Activated CD4-positive, alpha-beta memory T cell treated with anti-CD3 and anti-CD28 coated beads, Interleukin-2, amount 10 ng/mL, durations not matched to agents 7 days and 5 days (primary cell): ENCODE data around the gene MED15. TPM values are rescaled to one million over a fixed set of nuclear protein-coding genes. Genes with fewer than 3 reads are reported as not detected.
A peak's percentile ranks its signal among the peaks of the same experiment; 100 is the strongest.

ENCODE experiments used
- CTCF ChIA-PET: fragments of 350-600 bp; sonication (Branson Sonifier 250); formaldehyde crosslinking; loops from one replicate; lab custom pipeline; 2021; ENCODE audit warnings: antibody characterized with exemption, inconsistent platforms; lab: Charles Lee
- POLR2A ChIA-PET: fragments of 350-600 bp; sonication (Branson Sonifier 250); formaldehyde crosslinking; loops from one replicate; lab custom pipeline; 2021; ENCODE audit warnings: antibody characterized with exemption; lab: Charles Lee
- DNase-seq: peaks from one replicate; pipeline ENCODE4 v3.0.0-alpha.2; 2020
- H3K27ac Mint-ChIP-seq: one replicate; pipeline ENCODE4 v1.8.0; 2021; ENCODE audit warnings: mild to moderate bottlenecking, mixed read lengths
- H3K27me3 Mint-ChIP-seq: one replicate; pipeline ENCODE4 v1.8.0; 2021; ENCODE audit warnings: mixed read lengths
- H3K36me3 Mint-ChIP-seq: one replicate; pipeline ENCODE4 v1.8.0; 2021; ENCODE audit warnings: low read depth, mixed read lengths
- H3K4me1 Mint-ChIP-seq: one replicate; pipeline ENCODE4 v1.8.0; 2021; ENCODE audit warnings: mixed read lengths
- H3K4me3 Mint-ChIP-seq: one replicate; pipeline ENCODE4 v1.8.0; 2021; ENCODE audit warnings: mild to moderate bottlenecking, mixed read lengths
- H3K9me3 Mint-ChIP-seq: one replicate; pipeline ENCODE4 v1.8.0; 2021; ENCODE audit warnings: mixed read lengths
- total RNA-seq, 2 experiments: library from RNA; stranded (reverse); gene quantifications; one replicate each; pipeline ENCODE4 v1.2.3, GENCODE V29; 2021

MED15 gene
- total RNA-seq, 2 experiments from 2014 or later = 168 TPM

GRCh38 chr22:20601308-20601707 lies 93.9 kb downstream of the MED15 start:
- Mint-ChIP-seq H3K4me1 (peaks cover under 1% of the 10 kb centered on the region), H3K4me3 (no peak overlapping the region), H3K27ac (no peak overlapping the region), H3K27me3 (peaks cover 4% of the 10 kb centered on the region), H3K36me3 (no peaks in the 10 kb centered on the region), H3K9me3 (no peaks in the 10 kb centered on the region)
- no peak for DNase-seq
- ChIA-PET CTCF (interaction anchor here (1.0 kb wide), 1 partner anchor 183 kb away, joined by 5 read pairs; no protein-coding TSS in a partner anchor), POLR2A (no interaction called here)

- no peak overlapping the region for H3K27ac Mint-ChIP-seq
- no peaks in the 10 kb centered on the region for H3K9me3 Mint-ChIP-seq
- CTCF ChIA-PET = interaction anchor here (1.6 kb wide), 1 partner anchor 140 kb away, joined by 3 read pairs; no protein-coding TSS in a partner anchor
- POLR2A ChIA-PET = interaction anchor here (0.6 to 1.4 kb wide), 3 partner anchors 21 to 163 kb away, joined by 3 read pairs; no protein-coding TSS in a partner anchor
- DNase-seq = no peak
- H3K36me3 Mint-ChIP-seq = no peaks in the 10 kb centered on the region
- H3K4me1 Mint-ChIP-seq = peaks cover 3% of the 10 kb centered on the region
- no peak overlapping the region for H3K4me3 Mint-ChIP-seq
- peaks cover 4% of the 10 kb centered on the region for H3K27me3 Mint-ChIP-seq
Measured at GRCh38 chr22:20602609-20603164, 95.3 kb downstream of the MED15 start.

GRCh38 chr22:20604092-20604747 lies 96.8 kb downstream of the MED15 start:
- Mint-ChIP-seq H3K4me3 (no peak overlapping the region), H3K27me3 (peaks cover 4% of the 10 kb centered on the region), H3K9me3 (no peaks in the 10 kb centered on the region), H3K27ac (no peak overlapping the region), H3K36me3 (no peaks in the 10 kb centered on the region), H3K4me1 (peaks cover 3% of the 10 kb centered on the region)
- POLR2A ChIA-PET = no interaction called here
- CTCF ChIA-PET = interaction anchor here (0.8 kb wide), 1 partner anchor 138 kb away, joined by 3 read pairs; no protein-coding TSS in a partner anchor
- no peak for DNase-seq

- CTCF ChIA-PET = interaction anchor here (0.6 kb wide), 1 partner anchor 186 kb away, joined by 4 read pairs; no protein-coding TSS in a partner anchor
- no peak overlapping the region for H3K27ac Mint-ChIP-seq
- no peaks in the 10 kb centered on the region for H3K9me3 Mint-ChIP-seq
- POLR2A ChIA-PET = interaction anchor here (1.3 kb wide), 1 partner anchor 141 kb away, joined by 3 read pairs; no protein-coding TSS in a partner anchor
- DNase-seq = no peak
- H3K4me3 Mint-ChIP-seq = no peak overlapping the region
- peaks cover 6% of the 10 kb centered on the region for H3K27me3 Mint-ChIP-seq
- H3K36me3 Mint-ChIP-seq = no peaks in the 10 kb centered on the region
- peaks cover 3% of the 10 kb centered on the region for H3K4me1 Mint-ChIP-seq
Measured at GRCh38 chr22:20604776-20605221, 97.4 kb downstream of the MED15 start.

GRCh38 chr22:20605328-20605727 lies 97.9 kb downstream of the MED15 start:
- Mint-ChIP-seq H3K36me3 (no peaks in the 10 kb centered on the region), H3K4me3 (no peak overlapping the region), H3K4me1 (peaks cover 3% of the 10 kb centered on the region), H3K27ac (no peak overlapping the region), H3K27me3 (peaks cover 2% of the 10 kb centered on the region), H3K9me3 (no peaks in the 10 kb centered on the region)
- ChIA-PET CTCF (interaction anchor here (0.6 to 1.3 kb wide), 2 partner anchors 156 to 187 kb away, joined by 3 to 4 read pairs; no protein-coding TSS in a partner anchor), POLR2A (interaction anchor here (0.8 to 1.3 kb wide), 2 partner anchors 22 to 141 kb away, joined by 3 read pairs; no protein-coding TSS in a partner anchor)
- no peak for DNase-seq

DNA sequence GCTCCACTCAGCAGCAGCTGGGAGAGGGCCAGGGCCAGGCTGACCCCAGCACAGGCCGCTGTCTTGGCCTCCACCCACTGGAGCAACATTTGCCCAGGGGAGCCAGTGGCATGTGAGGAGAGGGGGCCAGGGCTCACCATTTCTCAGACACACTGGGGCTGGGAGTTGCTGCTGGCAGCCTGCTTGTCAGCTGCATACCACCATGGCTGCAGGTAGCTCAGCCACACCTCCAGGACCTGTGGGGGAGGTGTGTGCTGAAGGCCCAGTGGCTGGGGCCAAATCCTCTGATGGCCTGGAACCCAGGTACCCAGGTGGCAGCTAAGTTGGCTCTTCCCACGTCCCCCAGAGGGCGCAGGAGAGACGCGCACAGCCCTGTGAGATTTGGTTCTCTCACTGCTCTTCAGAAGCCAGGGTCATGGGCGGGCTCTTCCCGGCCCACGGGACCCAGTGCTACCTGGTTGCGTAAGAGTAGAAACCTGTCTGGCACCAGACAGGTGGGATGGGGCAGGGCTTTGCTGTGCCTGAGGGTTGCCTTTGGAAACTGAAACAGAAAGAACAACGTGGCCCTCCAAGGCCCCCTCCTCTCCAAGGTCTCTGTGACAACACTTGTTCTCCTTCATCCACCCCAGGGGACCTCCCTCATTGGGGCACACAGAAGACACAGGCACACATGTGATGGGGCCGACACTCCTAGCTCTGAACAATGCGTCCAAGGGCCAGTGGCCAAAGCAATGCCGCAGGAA lies 98.8 kb downstream of the MED15 start:
- Mint-ChIP-seq H3K36me3 (no peaks in the 10 kb centered on the region), H3K4me1 (peaks cover 3% of the 10 kb centered on the region), H3K4me3 (no peak overlapping the region), H3K9me3 (no peaks in the 10 kb centered on the region), H3K27me3 (peaks cover 2% of the 10 kb centered on the region), H3K27ac (no peak overlapping the region)
- ChIA-PET POLR2A (interaction anchor here (0.8 to 1.3 kb wide), 2 partner anchors 23 to 142 kb away, joined by 3 read pairs; no protein-coding TSS in a partner anchor), CTCF (interaction anchor here (0.5 to 1.4 kb wide), 9 partner anchors 13 to 188 kb away, joined by 3 to 6 read pairs (median 3); no protein-coding TSS in a partner anchor)
- DNase-seq = peak; percentile 75

DNA sequence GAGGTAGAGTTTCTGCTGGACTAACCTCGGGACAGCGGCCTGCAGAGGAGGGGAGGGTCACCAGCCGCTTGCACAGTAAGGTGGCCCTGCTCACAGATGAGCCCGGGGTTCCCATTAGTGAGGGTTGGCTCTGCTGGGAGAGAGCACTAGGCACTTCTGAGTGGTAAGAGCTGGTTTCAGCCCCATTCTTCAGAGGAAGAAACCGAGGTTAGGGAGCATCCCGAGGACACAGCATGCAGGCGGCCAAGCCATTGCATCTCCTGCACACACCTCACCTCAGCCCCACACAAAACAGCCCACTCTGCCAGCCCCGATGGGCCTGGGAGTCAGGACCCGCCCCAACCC lies 99.3 kb downstream of the MED15 start:
- Mint-ChIP-seq H3K27ac (no peak overlapping the region), H3K27me3 (peaks cover 2% of the 10 kb centered on the region), H3K36me3 (no peaks in the 10 kb centered on the region), H3K4me3 (no peak overlapping the region), H3K4me1 (peaks cover 3% of the 10 kb centered on the region), H3K9me3 (no peaks in the 10 kb centered on the region)
- POLR2A ChIA-PET = no interaction called here
- no peak for DNase-seq
- CTCF ChIA-PET = interaction anchor here (0.5 to 1.4 kb wide), 6 partner anchors 13 to 155 kb away, joined by 3 to 6 read pairs (median 3); no protein-coding TSS in a partner anchor

DNA sequence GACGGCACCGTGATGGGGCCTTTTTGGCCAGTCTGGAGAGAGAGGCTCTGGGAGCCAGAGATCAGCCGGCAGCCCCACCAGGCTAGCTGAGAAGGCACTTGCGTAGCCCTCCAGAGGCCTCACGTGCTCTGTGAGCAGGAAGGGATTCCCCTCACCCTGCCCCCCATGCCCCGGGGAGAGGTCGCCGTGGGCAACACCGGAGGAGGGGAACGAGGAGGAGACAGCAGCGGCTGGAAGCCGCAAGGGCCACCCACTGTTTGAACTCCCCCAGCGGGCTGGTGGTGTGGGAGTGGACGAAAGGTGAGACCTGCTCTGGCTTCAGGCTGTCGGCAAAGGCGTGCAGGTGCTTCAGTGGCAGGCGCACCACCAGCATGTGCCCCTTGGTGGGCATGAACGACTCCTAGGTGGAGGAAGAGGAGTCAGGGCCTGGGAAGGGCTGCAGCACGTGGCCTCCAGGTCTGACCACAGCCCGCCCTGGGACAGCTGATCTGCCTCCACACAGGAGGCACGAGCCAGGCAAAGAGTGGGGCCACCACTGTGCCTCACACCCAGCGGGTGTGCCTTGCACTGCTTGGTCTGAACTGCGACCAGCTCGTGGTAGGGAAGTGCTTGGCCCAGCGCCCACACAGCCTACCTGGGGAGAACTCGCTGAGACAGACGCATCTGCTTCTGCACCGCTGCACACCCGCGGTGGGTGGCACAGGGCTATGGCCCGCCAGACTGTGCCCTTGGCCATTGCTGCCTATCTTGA lies 99.9 kb downstream of the MED15 start:
- ChIA-PET POLR2A (no interaction called here), CTCF (interaction anchor here (0.5 to 1.4 kb wide), 5 partner anchors 12 to 135 kb away, joined by 3 to 6 read pairs (median 3); no protein-coding TSS in a partner anchor)
- H3K4me1 Mint-ChIP-seq = peaks cover 3% of the 10 kb centered on the region
- H3K4me3 Mint-ChIP-seq = no peak overlapping the region
- H3K27ac Mint-ChIP-seq = no peak overlapping the region
- H3K27me3 Mint-ChIP-seq = peaks cover 2% of the 10 kb centered on the region
- H3K9me3 Mint-ChIP-seq = no peaks in the 10 kb centered on the region
- no peak for DNase-seq
- no peaks in the 10 kb centered on the region for H3K36me3 Mint-ChIP-seq

DNA sequence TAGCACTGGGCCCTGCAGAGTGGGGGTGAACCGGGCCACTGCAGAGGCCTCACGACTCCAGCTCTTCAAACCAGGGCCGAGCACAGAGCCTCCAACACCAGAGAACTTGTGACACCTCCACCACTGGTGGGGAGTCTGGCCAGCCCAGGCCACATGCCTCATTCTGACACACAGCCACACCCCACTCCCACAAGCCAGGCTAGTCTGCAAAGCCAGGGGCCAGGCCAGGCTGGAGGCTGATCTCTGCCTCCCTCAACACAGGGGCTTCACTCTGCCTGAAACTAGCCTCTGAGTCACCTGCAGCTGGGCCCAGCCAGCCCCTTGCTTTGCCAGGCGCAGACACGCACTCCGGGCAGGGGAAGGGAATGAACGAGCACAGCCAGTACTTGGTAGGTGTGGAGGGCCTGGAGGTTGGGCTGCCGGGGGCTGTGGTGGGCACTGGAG lies 102.9 kb downstream of the MED15 start:
- Mint-ChIP-seq H3K4me1 (peaks cover 3% of the 10 kb centered on the region), H3K9me3 (no peaks in the 10 kb centered on the region), H3K36me3 (no peaks in the 10 kb centered on the region), H3K4me3 (no peak overlapping the region), H3K27ac (no peak overlapping the region), H3K27me3 (peaks cover 4% of the 10 kb centered on the region)
- POLR2A ChIA-PET = no interaction called here
- CTCF ChIA-PET = interaction anchor here (1.1 to 1.2 kb wide), 2 partner anchors 11 to 45 kb away, joined by 3 read pairs; no protein-coding TSS in a partner anchor
- DNase-seq = no peak

DNA sequence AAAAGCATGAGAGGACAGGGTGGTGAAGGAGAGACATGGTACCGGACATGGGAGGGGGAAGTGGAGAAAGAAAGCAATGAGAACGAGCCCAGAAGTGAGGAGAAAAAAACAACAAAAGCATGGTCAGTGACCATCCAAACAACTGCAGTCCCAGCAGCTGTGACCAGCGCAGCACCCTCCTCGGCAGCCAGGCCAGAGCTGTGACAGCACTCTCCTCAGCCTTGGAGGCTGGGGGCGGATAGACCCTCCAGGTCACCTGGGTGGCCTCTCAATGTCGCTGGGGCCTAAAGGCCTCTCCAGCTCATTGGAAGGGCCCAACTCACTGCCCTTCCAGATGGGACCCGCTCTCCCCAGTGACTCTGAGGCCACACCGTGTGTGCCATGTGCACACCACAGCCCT lies 103.3 kb downstream of the MED15 start:
- peaks cover 5% of the 10 kb centered on the region for H3K27me3 Mint-ChIP-seq
- H3K9me3 Mint-ChIP-seq = no peaks in the 10 kb centered on the region
- ChIA-PET POLR2A (no interaction called here), CTCF (interaction anchor here (1.1 to 1.2 kb wide), 2 partner anchors 12 to 46 kb away, joined by 3 read pairs; no protein-coding TSS in a partner anchor)
- no peak for DNase-seq
- no peak overlapping the region for H3K27ac Mint-ChIP-seq
- H3K36me3 Mint-ChIP-seq = no peaks in the 10 kb centered on the region
- H3K4me1 Mint-ChIP-seq = peaks cover 3% of the 10 kb centered on the region
- no peak overlapping the region for H3K4me3 Mint-ChIP-seq

- Mint-ChIP-seq H3K27me3 (peaks cover 5% of the 10 kb centered on the region), H3K4me3 (no peak overlapping the region)
- POLR2A ChIA-PET = no interaction called here
Measured at GRCh38 chr22:20611418-20611817, 104.0 kb downstream of the MED15 start.

DNA sequence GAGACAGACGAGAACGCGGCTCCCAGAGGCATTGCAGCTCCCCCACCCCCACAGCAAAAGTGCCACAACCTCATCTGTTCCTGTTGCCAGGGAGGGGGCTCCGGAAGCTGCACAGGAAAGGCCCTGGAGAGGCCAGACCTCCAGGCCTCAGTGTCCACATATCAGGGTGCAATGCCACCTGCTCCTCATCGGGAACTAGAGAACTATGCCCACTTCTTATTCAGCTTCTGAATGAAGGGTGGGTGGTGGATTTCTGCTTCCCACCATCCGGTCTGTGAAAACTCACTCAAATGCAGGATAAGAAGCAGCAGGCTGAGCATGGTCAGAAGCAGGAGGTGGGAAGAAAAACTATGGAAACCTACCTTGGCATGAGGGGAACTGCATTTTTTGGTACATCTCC lies 105.9 kb downstream of the MED15 start:
- Mint-ChIP-seq H3K4me1 (no peaks in the 10 kb centered on the region), H3K36me3 (no peaks in the 10 kb centered on the region), H3K27ac (no peak overlapping the region), H3K27me3 (peaks cover 5% of the 10 kb centered on the region), H3K4me3 (no peak overlapping the region), H3K9me3 (no peaks in the 10 kb centered on the region)
- ChIA-PET POLR2A (no interaction called here), CTCF (no interaction called here)
- no peak for DNase-seq

More at GRCh38 chr22:20611418-20611817, 104.0 kb downstream of the MED15 start:
- no peaks in the 10 kb centered on the region for H3K9me3 Mint-ChIP-seq
- no peak overlapping the region for H3K27ac Mint-ChIP-seq
- CTCF ChIA-PET = interaction anchor here (1.2 kb wide), 1 partner anchor 12 kb away, joined by 3 read pairs; no protein-coding TSS in a partner anchor
- peaks cover 1% of the 10 kb centered on the region for H3K4me1 Mint-ChIP-seq
- H3K36me3 Mint-ChIP-seq = no peaks in the 10 kb centered on the region
- DNase-seq = no peak
